GM12864 (cell line): ENCODE measurements around the gene CNTLN.
A peak's percentile ranks its signal among the peaks of the same experiment; 100 is the strongest.
"Not testable (repeated sequence)": the region's sequence is repeated elsewhere in the genome, so short reads cannot be mapped to it uniquely, and the experiment has no call there.

Source experiments
- DNase-seq: peaks from one replicate; pipeline ENCODE4 v3.0.0-alpha.2; 2011; ENCODE audit warnings: low read depth
- H3K4me3 ChIP-seq: 2 replicates; pipeline ENCODE4 v1.5.1; 2011; ENCODE audit warnings: mild to moderate bottlenecking, low read depth, low read length, control low read depth
- TF ChIP-seq, protein P1 (sequence below): IDR thresholded peaks from 2 replicates; pipeline ENCODE4 v1.5.1; 2011; ENCODE audit warnings: low read depth, mild to moderate bottlenecking, moderate library complexity, low read length, control low read depth, inconsistent platforms; ENCODE audit errors: missing control alignments

The CNTLN gene

GRCh38 chr9:17519761-17520160, 384.9 kb downstream of the CNTLN start:
- TF ChIP-seq, protein P1, sequence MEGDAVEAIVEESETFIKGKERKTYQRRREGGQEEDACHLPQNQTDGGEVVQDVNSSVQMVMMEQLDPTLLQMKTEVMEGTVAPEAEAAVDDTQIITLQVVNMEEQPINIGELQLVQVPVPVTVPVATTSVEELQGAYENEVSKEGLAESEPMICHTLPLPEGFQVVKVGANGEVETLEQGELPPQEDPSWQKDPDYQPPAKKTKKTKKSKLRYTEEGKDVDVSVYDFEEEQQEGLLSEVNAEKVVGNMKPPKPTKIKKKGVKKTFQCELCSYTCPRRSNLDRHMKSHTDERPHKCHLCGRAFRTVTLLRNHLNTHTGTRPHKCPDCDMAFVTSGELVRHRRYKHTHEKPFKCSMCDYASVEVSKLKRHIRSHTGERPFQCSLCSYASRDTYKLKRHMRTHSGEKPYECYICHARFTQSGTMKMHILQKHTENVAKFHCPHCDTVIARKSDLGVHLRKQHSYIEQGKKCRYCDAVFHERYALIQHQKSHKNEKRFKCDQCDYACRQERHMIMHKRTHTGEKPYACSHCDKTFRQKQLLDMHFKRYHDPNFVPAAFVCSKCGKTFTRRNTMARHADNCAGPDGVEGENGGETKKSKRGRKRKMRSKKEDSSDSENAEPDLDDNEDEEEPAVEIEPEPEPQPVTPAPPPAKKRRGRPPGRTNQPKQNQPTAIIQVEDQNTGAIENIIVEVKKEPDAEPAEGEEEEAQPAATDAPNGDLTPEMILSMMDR = no peak
- no peak overlapping the region for H3K4me3 ChIP-seq
- DNase-seq = no peak

- TF ChIP-seq, protein P1 = no peak
- H3K4me3 ChIP-seq = no peak overlapping the region
- no peak for DNase-seq
Observed at GRCh38 chr9:17520268-17521064, 385.6 kb downstream of the CNTLN start.

- TF ChIP-seq, protein P1 = no peak
- no peak overlapping the region for H3K4me3 ChIP-seq
- DNase-seq = no peak
Observed at GRCh38 chr9:17521100-17521855, 386.4 kb downstream of the CNTLN start.

GRCh38 chr9:17526726-17527125, 391.9 kb downstream of the CNTLN start:
- H3K4me3 ChIP-seq, DNase-seq: not testable (repeated sequence)

GRCh38 chr9:17528859-17529258, 394.0 kb downstream of the CNTLN start:
- TF ChIP-seq, protein P1 = no peak
- H3K4me3 ChIP-seq = no peak overlapping the region
- no peak for DNase-seq

- no peak overlapping the region for H3K4me3 ChIP-seq
- peak; percentile 4 for DNase-seq
- TF ChIP-seq, protein P1 = peak; percentile 53
Observed at GRCh38 chr9:17531642-17532254, 396.9 kb downstream of the CNTLN start.

GRCh38 chr9:17532461-17532860, 397.6 kb downstream of the CNTLN start:
- DNase-seq = no peak

More at GRCh38 chr9:17532461-17532860, 397.6 kb downstream of the CNTLN start:
- TF ChIP-seq, protein P1 = no peak
- H3K4me3 ChIP-seq = no peak overlapping the region
